SU-DHL-6 (cell line): ENCODE results near the gene HELZ.

ENCODE experiments used
- EZH2phosphoT487 ChIP-seq: fragments of 200-600 bp; sonication (generic), shearing (Covaris generic); conservative IDR thresholded peaks from 2 replicates; pipeline ENCODE4 v1.6.1; 2018; ENCODE audit warnings: mild to moderate bottlenecking, antibody characterized with exemption, low read length, moderate library complexity, mixed read lengths
- TF ChIP-seq, protein P1 (sequence below): fragments of 200-600 bp; sonication (generic); IDR thresholded peaks from one replicate; pipeline ENCODE4 v1.5.1; 2017; ENCODE audit warnings: antibody characterized with exemption, mild to moderate bottlenecking, low read length, moderate library complexity; ENCODE audit not compliant: insufficient read depth, poor library complexity, severe bottlenecking

DNA sequence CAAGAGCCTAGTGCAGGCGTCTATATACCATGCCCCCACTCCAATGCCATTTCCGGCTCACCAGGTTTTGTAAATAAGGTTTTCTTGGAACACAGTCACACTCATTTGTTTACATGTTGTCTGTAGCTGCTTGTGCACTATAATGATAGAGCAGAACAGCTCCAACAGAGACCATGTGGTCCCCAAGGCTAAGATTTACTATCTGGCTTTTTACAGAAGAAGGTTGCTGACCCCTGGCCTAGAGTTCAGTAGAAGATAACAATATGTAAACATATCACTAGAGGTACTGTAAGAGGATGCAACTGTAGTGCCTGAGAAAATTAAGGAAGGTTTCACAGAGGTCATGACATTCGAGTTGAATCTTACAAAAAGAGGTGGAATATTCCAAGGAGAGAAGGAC lies 134.4 kb downstream of the HELZ start:
- TF ChIP-seq, protein P1, sequence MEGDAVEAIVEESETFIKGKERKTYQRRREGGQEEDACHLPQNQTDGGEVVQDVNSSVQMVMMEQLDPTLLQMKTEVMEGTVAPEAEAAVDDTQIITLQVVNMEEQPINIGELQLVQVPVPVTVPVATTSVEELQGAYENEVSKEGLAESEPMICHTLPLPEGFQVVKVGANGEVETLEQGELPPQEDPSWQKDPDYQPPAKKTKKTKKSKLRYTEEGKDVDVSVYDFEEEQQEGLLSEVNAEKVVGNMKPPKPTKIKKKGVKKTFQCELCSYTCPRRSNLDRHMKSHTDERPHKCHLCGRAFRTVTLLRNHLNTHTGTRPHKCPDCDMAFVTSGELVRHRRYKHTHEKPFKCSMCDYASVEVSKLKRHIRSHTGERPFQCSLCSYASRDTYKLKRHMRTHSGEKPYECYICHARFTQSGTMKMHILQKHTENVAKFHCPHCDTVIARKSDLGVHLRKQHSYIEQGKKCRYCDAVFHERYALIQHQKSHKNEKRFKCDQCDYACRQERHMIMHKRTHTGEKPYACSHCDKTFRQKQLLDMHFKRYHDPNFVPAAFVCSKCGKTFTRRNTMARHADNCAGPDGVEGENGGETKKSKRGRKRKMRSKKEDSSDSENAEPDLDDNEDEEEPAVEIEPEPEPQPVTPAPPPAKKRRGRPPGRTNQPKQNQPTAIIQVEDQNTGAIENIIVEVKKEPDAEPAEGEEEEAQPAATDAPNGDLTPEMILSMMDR, result no peak
- no peak for TF ChIP-seq EZH2phosphoT487
